HG03135 (cell line): ENCODE measurements around the gene CPEB4.

Source experiments
- ATAC-seq: cut with Tn5 transposase; IDR thresholded peaks from one replicate; pipeline ENCODE4 v1.9.1; 2021; ENCODE audit warnings: mild to moderate bottlenecking, moderate library complexity; ENCODE audit not compliant: unreplicated experiment

Gene CPEB4

GRCh38 chr5:173883347-173883924, 4.7 kb upstream of the CPEB4 start:
- ATAC-seq, result no peak

GRCh38 chr5:173884402-173885053, 3.6 kb upstream of the CPEB4 start:
- no peak for ATAC-seq

- ATAC-seq, result no peak
These were observed 3.1 kb upstream of the CPEB4 start for GRCh38 chr5:173885054-173885443.

GRCh38 chr5:173885475-173886010, 2.6 kb upstream of the CPEB4 start:
- no peak for ATAC-seq

- ATAC-seq, result no peak
These were observed 2.0 kb upstream of the CPEB4 start for GRCh38 chr5:173886150-173886549.

GRCh38 chr5:173888473-173889131, 453 bp downstream of the CPEB4 start:
- no peak for ATAC-seq

- no peak for ATAC-seq
These were observed 2.2 kb downstream of the CPEB4 start for GRCh38 chr5:173890195-173890991.

- ATAC-seq, result no peak
These were observed 3.4 kb downstream of the CPEB4 start for GRCh38 chr5:173891308-173892116.

- no peak for ATAC-seq
These were observed 5.0 kb downstream of the CPEB4 start for GRCh38 chr5:173893192-173893561.

- ATAC-seq, result no peak
These were observed 7.4 kb downstream of the CPEB4 start for GRCh38 chr5:173895401-173896165.

GRCh38 chr5:173896631-173897030, 8.5 kb downstream of the CPEB4 start:
- ATAC-seq, result no peak

- ATAC-seq, result no peak
These were observed 13.6 kb downstream of the CPEB4 start for GRCh38 chr5:173901705-173902104.

GRCh38 chr5:173902334-173902733, 14.2 kb downstream of the CPEB4 start:
- no peak for ATAC-seq

- no peak for ATAC-seq
These were observed 14.6 kb downstream of the CPEB4 start for GRCh38 chr5:173902743-173903142.

GRCh38 chr5:173903396-173904140, 15.4 kb downstream of the CPEB4 start:
- ATAC-seq, result no peak

- ATAC-seq, result no peak
These were observed 16.0 kb downstream of the CPEB4 start for GRCh38 chr5:173904151-173904550.

GRCh38 chr5:173907284-173907683, 19.1 kb downstream of the CPEB4 start:
- no peak for ATAC-seq

GRCh38 chr5:173907686-173908371, 19.7 kb downstream of the CPEB4 start:
- no peak for ATAC-seq

GRCh38 chr5:173909199-173909598, 21.1 kb downstream of the CPEB4 start:
- no peak for ATAC-seq
